A172 (cell line): ENCODE results near the gene SPNS1. TPM values are rescaled to one million over a fixed set of nuclear protein-coding genes. Genes with fewer than 3 reads are reported as not detected.
"Not testable (repeated sequence)": the region's sequence is repeated elsewhere in the genome, so short reads cannot be mapped to it uniquely, and the experiment has no call there.

Experiments used
- DNase-seq: peaks from one replicate; pipeline ENCODE4 v3.0.0-alpha.2; 2015; ENCODE audit warnings: low spot score
- total RNA-seq: library from RNA; depleted of rRNA; stranded (reverse); fragments of >200 nt; shearing (Covaris generic); gene quantifications from 2 replicates; pipeline ENCODE4 v1.2.3, GENCODE V29; 2014

Gene SPNS1
- total RNA-seq, 1 experiment from 2014 or later = 44.7 TPM

DNA sequence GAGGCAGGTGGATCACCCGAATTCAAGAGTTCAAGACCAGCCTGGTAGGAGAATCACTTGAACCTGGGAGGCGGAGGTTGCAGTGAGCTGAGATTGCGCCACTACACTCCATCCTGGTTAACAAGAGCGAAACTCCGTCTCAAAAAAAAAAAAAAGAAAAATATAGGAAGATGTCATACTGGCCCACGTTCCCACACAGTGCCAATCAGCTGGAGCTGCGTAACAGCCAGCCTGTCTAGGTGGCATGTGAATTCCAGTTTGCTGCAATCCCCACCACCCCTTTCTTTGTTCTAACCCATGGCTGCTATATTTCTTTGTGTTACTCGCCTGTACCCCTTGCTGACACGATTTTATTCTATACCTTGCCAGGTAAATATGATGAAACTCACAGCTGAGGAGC is 16.4 kb upstream of the SPNS1 start:
- DNase-seq = no peak

DNA sequence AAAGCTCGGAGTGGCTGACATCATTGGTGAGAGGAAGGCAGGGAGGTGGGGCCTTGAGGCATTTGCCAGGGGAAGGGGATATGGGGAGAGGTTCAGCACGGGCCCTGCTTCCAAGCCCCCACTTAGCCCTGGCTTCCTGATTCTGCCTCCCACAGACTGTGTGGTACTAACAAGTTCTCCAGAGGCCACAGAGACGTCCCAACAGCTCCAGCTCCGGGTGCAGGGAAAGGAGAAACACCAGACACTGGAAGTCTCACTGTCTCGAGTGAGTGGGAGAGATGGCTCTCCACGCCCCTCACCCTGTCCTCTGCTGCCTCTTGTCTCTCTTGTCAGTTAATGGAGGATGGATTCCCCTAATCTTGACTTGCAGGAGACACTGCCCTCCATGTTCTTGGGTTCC is 15.7 kb upstream of the SPNS1 start:
- no peak for DNase-seq

DNA sequence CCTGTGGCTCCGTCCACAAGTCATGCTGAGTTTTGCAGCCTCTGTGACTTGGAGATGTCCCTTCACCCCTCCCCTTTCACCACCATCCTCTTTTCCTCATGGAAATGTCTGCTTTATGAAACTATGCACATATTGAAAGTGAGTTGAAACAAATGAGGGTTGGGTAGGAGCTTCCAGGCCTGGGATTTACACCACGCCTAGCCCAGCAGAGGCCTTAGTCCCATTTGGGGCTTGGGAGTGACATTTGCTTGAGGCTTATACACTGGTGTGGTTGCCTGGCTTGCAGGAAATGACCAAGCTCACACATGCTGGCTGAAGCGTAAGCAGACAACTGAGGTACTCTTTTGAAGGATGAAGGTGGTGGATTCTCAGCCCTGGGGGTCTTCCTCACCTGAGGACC is 10.5 kb upstream of the SPNS1 start:
- DNase-seq = no peak

GRCh38 chr16:28964496-28964895 is 10.1 kb upstream of the SPNS1 start:
- no peak for DNase-seq

GRCh38 chr16:28967156-28967555 is 7.4 kb upstream of the SPNS1 start:
- DNase-seq = no peak

- DNase-seq = not testable (repeated sequence)
Measured at GRCh38 chr16:28969696-28970095, 4.9 kb upstream of the SPNS1 start.

GRCh38 chr16:28974007-28974436 is 556 bp upstream of the SPNS1 start:
- DNase-seq = peak; percentile 76

DNA sequence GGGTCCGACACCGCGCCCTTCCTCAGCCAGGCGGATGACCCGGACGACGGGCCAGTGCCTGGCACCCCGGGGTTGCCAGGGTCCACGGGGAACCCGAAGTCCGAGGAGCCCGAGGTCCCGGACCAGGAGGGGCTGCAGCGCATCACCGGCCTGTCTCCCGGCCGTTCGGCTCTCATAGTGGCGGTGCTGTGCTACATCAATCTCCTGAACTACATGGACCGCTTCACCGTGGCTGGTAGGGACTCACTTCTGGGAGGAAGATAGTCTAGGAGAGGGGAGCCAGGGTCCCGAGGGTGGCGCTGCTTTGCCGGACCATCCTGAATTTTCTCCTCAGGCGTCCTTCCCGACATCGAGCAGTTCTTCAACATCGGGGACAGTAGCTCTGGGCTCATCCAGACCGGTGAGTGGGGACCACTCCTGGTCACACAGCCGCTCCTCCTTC is 601 bp downstream of the SPNS1 start:
- no peak for DNase-seq

GRCh38 chr16:28977703-28978662 is 3.4 kb downstream of the SPNS1 start:
- DNase-seq = no peak

DNA sequence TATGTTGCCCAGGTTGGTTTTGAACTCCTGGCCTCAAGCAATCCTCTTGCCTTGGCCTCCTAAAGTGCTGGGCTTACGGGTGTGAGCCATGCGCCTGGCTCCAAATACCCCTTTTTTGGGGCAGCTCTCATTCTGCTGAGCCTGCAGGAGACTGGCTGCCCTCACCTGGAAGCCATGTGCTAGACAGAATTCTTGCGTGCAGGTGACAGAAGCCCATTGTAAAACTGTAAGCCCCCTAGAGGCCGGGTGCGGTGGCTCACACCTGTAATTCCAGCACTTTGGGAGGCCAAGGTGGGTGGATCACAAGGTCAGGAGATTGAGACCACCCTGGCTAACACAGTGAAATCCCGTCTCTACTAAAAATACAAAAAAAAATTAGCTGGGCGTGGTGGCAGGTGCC is 5.8 kb downstream of the SPNS1 start:
- DNase-seq = not testable (repeated sequence)

GRCh38 chr16:28980929-28981328 is 6.4 kb downstream of the SPNS1 start:
- DNase-seq = no peak

- DNase-seq = no peak
Measured at GRCh38 chr16:28981517-28981916, 6.9 kb downstream of the SPNS1 start.

DNA sequence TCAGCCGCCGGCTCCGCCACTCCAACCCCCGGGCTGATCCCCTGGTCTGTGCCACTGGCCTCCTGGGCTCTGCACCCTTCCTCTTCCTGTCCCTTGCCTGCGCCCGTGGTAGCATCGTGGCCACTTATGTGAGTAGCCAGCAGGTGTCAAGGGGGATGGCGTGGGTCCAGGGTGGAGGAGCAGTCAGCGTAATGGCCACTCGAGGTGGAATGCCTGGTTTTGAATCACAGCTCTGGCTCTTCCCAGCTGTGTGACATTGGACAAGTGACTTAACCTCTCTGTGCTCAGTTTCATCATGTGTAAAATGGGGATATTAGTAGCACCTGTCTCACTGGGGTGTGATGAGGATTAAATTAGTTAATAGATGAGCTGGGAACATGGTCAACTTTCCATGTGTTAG is 7.8 kb downstream of the SPNS1 start:
- DNase-seq = no peak

GRCh38 chr16:28982949-28983348 is 8.4 kb downstream of the SPNS1 start:
- DNase-seq = no peak

GRCh38 chr16:28983644-28984043 is 9.1 kb downstream of the SPNS1 start:
- DNase-seq = no peak

DNA sequence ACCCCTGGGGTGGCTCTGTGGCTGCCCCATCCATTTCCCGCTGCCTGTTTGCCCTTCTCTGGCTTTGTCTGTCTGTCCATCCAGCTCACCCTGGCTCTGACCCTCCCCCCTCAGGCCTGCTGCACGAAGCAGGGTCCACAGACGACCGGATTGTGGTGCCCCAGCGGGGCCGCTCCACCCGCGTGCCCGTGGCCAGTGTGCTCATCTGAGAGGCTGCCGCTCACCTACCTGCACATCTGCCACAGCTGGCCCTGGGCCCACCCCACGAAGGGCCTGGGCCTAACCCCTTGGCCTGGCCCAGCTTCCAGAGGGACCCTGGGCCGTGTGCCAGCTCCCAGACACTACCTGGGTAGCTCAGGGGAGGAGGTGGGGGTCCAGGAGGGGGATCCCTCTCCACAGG is 9.5 kb downstream of the SPNS1 start:
- no peak for DNase-seq

DNA sequence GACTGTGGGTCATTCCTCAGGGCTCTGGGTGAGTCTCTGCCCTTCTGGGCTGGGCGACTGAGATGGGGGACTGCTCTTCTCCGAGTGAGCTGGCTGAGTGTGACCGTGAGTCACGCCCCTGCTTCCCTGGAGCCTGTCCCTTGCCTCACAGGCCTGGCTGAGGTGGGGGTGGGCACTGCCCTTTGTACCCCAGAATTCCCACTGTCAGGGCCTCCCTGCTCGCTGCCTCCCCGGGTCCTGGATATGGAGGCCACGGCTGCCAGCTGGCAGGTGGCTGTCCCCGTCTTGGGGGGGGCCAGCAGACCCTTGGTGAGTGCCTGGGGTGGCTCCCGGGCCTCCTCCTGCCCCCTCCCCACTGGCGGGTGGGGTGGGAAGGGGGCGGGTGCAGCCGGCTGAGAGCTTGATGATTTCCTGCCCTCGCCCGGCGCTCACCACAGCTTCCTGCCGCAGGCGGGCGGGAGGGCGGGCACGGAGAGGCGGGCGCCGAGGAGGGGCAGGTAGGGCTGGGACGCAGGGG is 10.1 kb downstream of the SPNS1 start, which contains the start of gene LAT:
LAT (plus strand) TSS at position 434 of the 517 bp plus-strand sequence. CDS start 366 bp downstream, outside the sequence.
- DNase-seq = peak; percentile 95

DNA sequence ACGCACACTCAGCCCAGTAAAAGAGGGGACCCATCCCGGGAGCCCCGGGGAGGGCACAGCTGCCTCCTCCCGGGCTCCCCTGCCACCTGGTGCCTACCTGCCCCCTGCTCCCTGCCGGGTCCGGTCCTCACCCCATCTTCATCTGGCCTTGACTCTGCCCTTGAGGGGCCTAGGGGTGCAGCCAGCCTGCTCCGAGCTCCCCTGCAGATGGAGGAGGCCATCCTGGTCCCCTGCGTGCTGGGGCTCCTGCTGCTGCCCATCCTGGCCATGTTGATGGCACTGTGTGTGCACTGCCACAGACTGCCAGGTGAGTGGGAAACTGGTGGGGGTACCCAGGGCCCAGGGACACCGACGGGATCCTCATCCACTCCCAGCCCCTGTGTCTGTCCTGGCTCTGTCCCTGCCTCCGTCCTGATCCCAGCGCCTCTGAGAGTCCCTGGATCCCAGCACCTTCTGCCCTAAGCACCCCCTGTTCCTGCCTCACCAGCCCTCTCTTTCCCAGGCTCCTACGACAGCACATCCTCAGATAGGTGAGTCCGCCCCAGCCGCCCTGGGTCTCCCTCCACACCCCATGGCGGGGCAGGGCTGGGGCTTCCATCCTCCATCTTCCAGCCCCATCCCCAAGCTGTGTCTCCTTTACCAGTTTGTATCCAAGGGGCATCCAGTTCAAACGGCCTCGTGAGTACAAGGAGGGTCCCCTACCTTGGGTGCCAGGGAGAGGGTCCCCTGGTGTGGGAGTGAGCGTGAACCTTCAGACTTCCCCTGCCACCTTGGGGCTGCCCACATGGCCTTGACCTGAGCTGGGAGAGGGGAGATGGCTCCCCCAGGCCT is 10.8 kb downstream of the SPNS1 start:
- DNase-seq = peak; percentile 30

GRCh38 chr16:28986046-28986445 is 11.5 kb downstream of the SPNS1 start:
- no peak for DNase-seq

- no peak for DNase-seq
Measured at GRCh38 chr16:28986492-28986891, 11.9 kb downstream of the SPNS1 start.

DNA sequence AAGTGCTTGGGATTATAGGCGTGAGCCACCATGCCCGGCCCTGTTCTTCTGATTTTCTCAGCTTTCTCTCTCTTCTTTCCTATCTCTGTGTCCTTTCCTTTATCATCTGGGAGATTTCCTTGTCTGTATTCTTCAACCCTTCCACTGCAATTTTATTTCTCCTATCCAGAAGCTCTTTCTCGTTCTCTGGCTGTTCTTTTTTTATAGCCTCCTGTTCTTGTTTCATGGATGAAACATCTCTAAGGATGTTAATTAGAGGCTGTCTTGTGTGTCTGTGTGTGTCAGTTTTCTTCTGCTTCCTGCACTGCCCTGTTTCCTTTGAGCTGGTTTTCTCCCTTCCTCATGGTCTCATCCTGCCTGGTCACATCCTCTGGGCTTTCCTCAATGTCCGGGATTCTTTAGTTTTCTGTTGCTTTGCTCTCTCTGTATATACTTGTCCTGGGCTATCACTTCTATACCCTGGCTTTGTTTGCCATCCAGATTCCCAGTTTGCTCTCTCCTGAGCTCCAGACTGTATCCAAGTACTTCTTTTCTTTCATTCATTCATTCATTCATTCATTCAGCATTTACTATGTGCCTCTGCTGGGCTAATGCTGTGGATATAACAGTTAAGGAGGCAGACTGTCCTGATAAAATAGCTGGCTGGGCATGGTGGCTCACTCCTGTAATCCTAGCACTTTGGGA is 12.7 kb downstream of the SPNS1 start:
- DNase-seq = no peak

DNA sequence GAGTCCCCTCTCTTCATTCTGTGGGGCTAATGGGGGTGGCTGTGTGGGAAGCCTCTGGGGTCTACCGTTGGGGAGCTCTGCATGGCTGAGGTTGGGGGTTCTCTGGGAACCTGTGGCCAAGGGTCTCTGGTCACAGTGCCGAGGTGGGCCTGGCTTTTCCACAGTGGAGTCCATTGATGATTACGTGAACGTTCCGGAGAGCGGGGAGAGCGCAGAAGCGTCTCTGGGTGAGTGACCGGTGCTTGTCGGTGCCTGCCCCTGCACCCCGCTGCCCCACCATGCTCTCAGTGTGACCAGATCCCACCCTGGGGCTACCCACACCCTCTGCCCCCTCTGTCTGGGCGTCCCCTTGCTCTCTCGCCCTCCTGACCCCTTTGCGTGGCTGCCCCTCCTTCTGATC is 14.8 kb downstream of the SPNS1 start:
- DNase-seq = no peak
